ENCODE measurements around the gene ETS1. TPM values are rescaled to one million over a fixed set of nuclear protein-coding genes. Genes with fewer than 3 reads are reported as not detected.
"Not testable (repeated sequence)": the region's sequence is repeated elsewhere in the genome, so short reads cannot be mapped to it uniquely, and the experiment has no call there.

Gene ETS1
- total and polyA plus RNA-seq, 11 donors: 18.4 to 101 (median 45.3) TPM

- DNase-seq (no peak), ATAC-seq (no peak)
- H3K27me3 ChIP-seq: no peaks in the 10 kb centered on the region
- H3K4me3 ChIP-seq: no peak overlapping the region
- H3K36me3 ChIP-seq: no peaks in the 10 kb centered on the region
- intact Hi-C loops (cut with DNase I): no loop called here
- WGBS, 4 donors: 79 to 83% (median 82%) methylated on average over 3 of the region's 3 CpGs
- TF ChIP-seq CTCF (IDR thresholded peaks at IDR 0.05) (no peak), POLR2A (IDR thresholded peaks at IDR 0.05) (no peak)
- peaks cover 3 to 33% (median 18%) of the 10 kb centered on the region in 12 donors for H3K4me1 ChIP-seq
- H3K27ac ChIP-seq: no peak overlapping the region
- peaks cover 0 to 13% (median 0%) of the 10 kb centered on the region in 12 donors for H3K9me3 ChIP-seq
Observed at GRCh38 chr11:128448981-128449713, 138.2 kb downstream of the ETS1 start.

- WGBS, 4 donors: 93 to 98% (median 96%) methylated on average over 7 of the region's 7 CpGs
- no peak for DNase-seq
Observed at GRCh38 chr11:128448200-128448886, 139.0 kb downstream of the ETS1 start.

GRCh38 chr11:128447233-128447632, 140.1 kb downstream of the ETS1 start:
- peaks cover 0 to 13% (median 0%) of the 10 kb centered on the region in 12 donors for H3K9me3 ChIP-seq
- DNase-seq (no peak), ATAC-seq (no peak)
- H3K4me1 ChIP-seq: peaks cover 0 to 14% (median 2%) of the 10 kb centered on the region in 12 donors
- intact Hi-C loops (cut with DNase I): no loop called here
- H3K36me3 ChIP-seq: no peaks in the 10 kb centered on the region
- WGBS, 4 donors: 53 to 74% (median 64%) methylated on average over 4 of the region's 4 CpGs
- no peak overlapping the region for H3K4me3 ChIP-seq
- TF ChIP-seq POLR2A (IDR thresholded peaks at IDR 0.05) (no peak), CTCF (IDR thresholded peaks at IDR 0.05) (no peak)
- H3K27ac ChIP-seq: no peak overlapping the region
- no peaks in the 10 kb centered on the region for H3K27me3 ChIP-seq

More at GRCh38 chr11:128448200-128448886, 139.0 kb downstream of the ETS1 start:
- Histone ChIP-seq H3K36me3 (no peaks in the 10 kb centered on the region), H3K27ac (no peak overlapping the region), H3K9me3 (peaks cover 0 to 13% (median 0%) of the 10 kb centered on the region in 12 donors), H3K27me3 (no peaks in the 10 kb centered on the region), H3K4me3 (no peak overlapping the region), H3K4me1 (peaks cover 0 to 25% (median 12%) of the 10 kb centered on the region in 12 donors)
- TF ChIP-seq POLR2A (IDR thresholded peaks at IDR 0.05) (no peak), CTCF (IDR thresholded peaks at IDR 0.05) (no peak)
- intact Hi-C loops (cut with DNase I): no loop called here
- no peak for ATAC-seq

- WGBS, 4 donors: 93 to 100% (median 97%) methylated on average over 1 of the region's 1 CpG
- H3K27me3 ChIP-seq; H3K36me3 ChIP-seq; H3K27ac ChIP-seq; H3K4me1 ChIP-seq; intact Hi-C loops (cut with DNase I); DNase-seq; ATAC-seq; H3K4me3 ChIP-seq: not testable (repeated sequence)
- H3K9me3 ChIP-seq: peaks cover 0 to 13% (median 0%) of the 10 kb centered on the region in 12 donors
Observed at GRCh38 chr11:128445921-128446320, 141.4 kb downstream of the ETS1 start.

Measured in heart left ventricle (tissue), 16 donors.